Neural progenitor cell (in vitro differentiated cells): ENCODE measurements around the gene MAN2A1. TPM values are rescaled to one million over a fixed set of nuclear protein-coding genes. Genes with fewer than 3 reads are reported as not detected.

Source experiments
- DNase-seq: peaks from one replicate; pipeline ENCODE4 v3.0.0-alpha.2; 2016; ENCODE audit warnings: low spot score
- H2AFZ ChIP-seq: fragments of 200-600 bp; sonication (generic); replicated peaks from 2 replicates; pipeline ENCODE4 v1.6.1; 2016; ENCODE audit warnings: antibody characterized with exemption
- H3F3A ChIP-seq: fragments of 200-600 bp; sonication (generic); 2 replicates; pipeline ENCODE4 v1.6.1; 2016; ENCODE audit warnings: antibody characterized with exemption, low read depth
- H3K27ac ChIP-seq: fragments of 200-600 bp; sonication (generic); 2 replicates; pipeline ENCODE4 v1.5.1; 2016; ENCODE audit warnings: mild to moderate bottlenecking
- H3K27me3 ChIP-seq: fragments of 200-600 bp; sonication (generic); 2 replicates; pipeline ENCODE4 v1.6.1; 2016; ENCODE audit warnings: mild to moderate bottlenecking, moderate library complexity
- H3K36me3 ChIP-seq: fragments of 200-600 bp; sonication (generic); 2 replicates; pipeline ENCODE4 v1.5.1; 2016
- H3K4me1 ChIP-seq: fragments of 200-600 bp; sonication (generic); 2 replicates; pipeline ENCODE4 v1.6.1; 2016; ENCODE audit warnings: mixed run types
- H3K4me2 ChIP-seq: fragments of 200-600 bp; sonication (generic); 2 replicates; pipeline ENCODE4 v1.6.1; 2016
- H3K4me3 ChIP-seq: fragments of 200-600 bp; sonication (generic); 2 replicates; pipeline ENCODE4 v1.5.1; 2016
- H3K79me2 ChIP-seq: fragments of 200-600 bp; sonication (generic); 2 replicates; pipeline ENCODE4 v1.6.1; 2016; ENCODE audit warnings: low read depth
- H3K9ac ChIP-seq: fragments of 200-600 bp; sonication (generic); 2 replicates; pipeline ENCODE4 v1.6.1; 2016
- H3K9me3 ChIP-seq: fragments of 200-600 bp; sonication (generic); 2 replicates; pipeline ENCODE4 v1.5.1; 2016; ENCODE audit warnings: low read depth
- H4K20me1 ChIP-seq: fragments of 200-600 bp; sonication (generic); 2 replicates; pipeline ENCODE4 v1.6.1; 2016; ENCODE audit warnings: low read depth
- H3K27ac Mint-ChIP-seq: 3 replicates; pipeline ENCODE4 v1.8.0; 2021; ENCODE audit warnings: mixed read lengths
- H3K27me3 Mint-ChIP-seq: 2 replicates; pipeline ENCODE4 v1.8.0; 2022; ENCODE audit warnings: low read depth, mild to moderate bottlenecking, inconsistent platforms, moderate library complexity, mixed read lengths; ENCODE audit not compliant: insufficient read depth
- H3K36me3 Mint-ChIP-seq: 3 replicates; pipeline ENCODE4 v1.8.0; 2021; ENCODE audit warnings: mixed read lengths
- H3K4me1 Mint-ChIP-seq: 3 replicates; pipeline ENCODE4 v1.8.0; 2021; ENCODE audit warnings: mixed read lengths
- H3K4me3 Mint-ChIP-seq: 3 replicates; pipeline ENCODE4 v1.8.0; 2021; ENCODE audit warnings: mild to moderate bottlenecking, moderate library complexity, mixed read lengths
- H3K9me3 Mint-ChIP-seq: 3 replicates; pipeline ENCODE4 v1.8.0; 2020; ENCODE audit warnings: mixed read lengths
- EZH2 ChIP-seq: fragments of 200-600 bp; sonication (generic); IDR thresholded peaks from 2 replicates; pipeline ENCODE4 v1.6.1; 2017; ENCODE audit warnings: antibody characterized with exemption, mild to moderate bottlenecking, moderate library complexity
- EZH2phosphoT487 ChIP-seq: fragments of 200-600 bp; sonication (generic); IDR thresholded peaks from 2 replicates; pipeline ENCODE4 v1.6.1; 2017; ENCODE audit warnings: antibody characterized with exemption
- total RNA-seq: library from RNA; depleted of rRNA; stranded (reverse); fragments of >200 nt; gene quantifications from 2 replicates; pipeline ENCODE4 v1.2.3, GENCODE V29; 2015; ENCODE audit warnings: low replicate concordance
- TF ChIP-seq, protein P1 (sequence below): fragments of 200-600 bp; sonication (generic); IDR thresholded peaks from 2 replicates; pipeline ENCODE4 v1.5.1; 2017; ENCODE audit warnings: antibody characterized with exemption, mild to moderate bottlenecking

The MAN2A1 gene
- total RNA-seq, 1 donor from 2014 or later = 130 TPM

DNA sequence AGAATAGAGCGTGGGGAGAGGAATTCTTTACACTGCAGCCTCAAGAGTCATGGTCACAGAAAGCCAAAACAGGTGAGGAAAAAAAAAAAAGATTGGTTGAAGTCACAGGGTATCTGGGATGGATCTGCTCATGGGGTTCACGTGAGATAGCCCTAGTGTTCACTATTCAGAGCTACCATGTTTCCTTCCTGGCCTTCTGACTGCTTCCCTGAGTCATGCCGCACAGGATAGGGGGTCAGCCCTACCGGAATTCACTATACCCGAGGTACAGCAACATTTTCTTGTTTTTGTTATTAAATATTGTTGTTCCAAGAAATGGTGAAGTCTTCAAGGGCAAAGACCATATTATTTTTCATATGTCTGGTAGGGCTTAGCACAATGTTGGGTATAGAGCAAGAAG, 21.5 kb upstream of the MAN2A1 start:
- Histone ChIP-seq H3K4me3 (no peak overlapping the region), H2AFZ (no peak overlapping the region), H3K27me3 (no peaks in the 10 kb centered on the region), H3K36me3 (no peaks in the 10 kb centered on the region), H3K4me1 (no peaks in the 10 kb centered on the region), H3K9me3 (no peaks in the 10 kb centered on the region), H3K9ac (no peak overlapping the region), H3K4me2 (no peak overlapping the region), H3F3A (no peaks in the 10 kb centered on the region), H3K27ac (no peak overlapping the region), H4K20me1 (no peaks in the 10 kb centered on the region), H3K79me2 (no peaks in the 10 kb centered on the region)
- DNase-seq = no peak
- TF ChIP-seq, protein P1, sequence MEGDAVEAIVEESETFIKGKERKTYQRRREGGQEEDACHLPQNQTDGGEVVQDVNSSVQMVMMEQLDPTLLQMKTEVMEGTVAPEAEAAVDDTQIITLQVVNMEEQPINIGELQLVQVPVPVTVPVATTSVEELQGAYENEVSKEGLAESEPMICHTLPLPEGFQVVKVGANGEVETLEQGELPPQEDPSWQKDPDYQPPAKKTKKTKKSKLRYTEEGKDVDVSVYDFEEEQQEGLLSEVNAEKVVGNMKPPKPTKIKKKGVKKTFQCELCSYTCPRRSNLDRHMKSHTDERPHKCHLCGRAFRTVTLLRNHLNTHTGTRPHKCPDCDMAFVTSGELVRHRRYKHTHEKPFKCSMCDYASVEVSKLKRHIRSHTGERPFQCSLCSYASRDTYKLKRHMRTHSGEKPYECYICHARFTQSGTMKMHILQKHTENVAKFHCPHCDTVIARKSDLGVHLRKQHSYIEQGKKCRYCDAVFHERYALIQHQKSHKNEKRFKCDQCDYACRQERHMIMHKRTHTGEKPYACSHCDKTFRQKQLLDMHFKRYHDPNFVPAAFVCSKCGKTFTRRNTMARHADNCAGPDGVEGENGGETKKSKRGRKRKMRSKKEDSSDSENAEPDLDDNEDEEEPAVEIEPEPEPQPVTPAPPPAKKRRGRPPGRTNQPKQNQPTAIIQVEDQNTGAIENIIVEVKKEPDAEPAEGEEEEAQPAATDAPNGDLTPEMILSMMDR = no peak
- no peak for TF ChIP-seq EZH2
- no peak for TF ChIP-seq EZH2phosphoT487
- H3K9me3 Mint-ChIP-seq = no peaks in the 10 kb centered on the region
- H3K4me3 Mint-ChIP-seq = no peak overlapping the region
- no peaks in the 10 kb centered on the region for H3K36me3 Mint-ChIP-seq
- peaks cover 2% of the 10 kb centered on the region for H3K27me3 Mint-ChIP-seq
- H3K27ac Mint-ChIP-seq = no peak overlapping the region
- no peaks in the 10 kb centered on the region for H3K4me1 Mint-ChIP-seq

DNA sequence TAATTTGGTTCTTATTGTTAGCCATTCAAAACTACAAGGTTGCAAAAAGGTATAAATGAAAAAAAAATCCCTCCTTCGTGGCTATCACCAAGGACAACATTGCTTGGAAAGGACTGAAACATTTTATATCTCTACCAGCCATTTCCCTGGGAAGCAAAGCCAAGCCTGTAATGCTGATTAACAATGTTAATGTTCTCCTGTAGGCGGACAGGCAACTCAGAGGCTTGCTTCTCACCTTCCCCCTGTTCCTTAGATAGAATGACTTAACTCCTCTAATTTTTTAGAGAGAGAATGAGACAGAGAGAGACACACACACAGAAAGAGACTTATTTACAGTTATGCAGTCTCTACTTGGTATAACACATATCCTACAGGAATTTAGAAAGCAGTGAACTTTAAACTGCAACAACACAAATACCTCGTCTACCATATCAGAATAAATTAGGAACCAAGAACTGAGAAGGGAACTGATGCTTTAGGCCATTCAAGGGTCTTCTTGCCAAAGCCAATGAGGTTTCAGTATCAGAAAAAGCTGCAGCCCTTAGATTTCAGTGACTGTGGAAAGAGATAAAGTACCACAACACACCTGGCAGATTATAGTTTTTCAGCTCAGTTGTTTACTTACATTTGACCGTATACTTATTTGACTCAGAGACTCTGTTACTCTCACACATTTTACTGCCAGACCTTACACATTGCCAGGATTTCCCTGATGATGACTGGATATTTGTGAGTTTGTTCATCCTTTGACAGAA, 20.9 kb upstream of the MAN2A1 start:
- no peaks in the 10 kb centered on the region for H3K9me3 ChIP-seq
- H3K79me2 ChIP-seq = no peaks in the 10 kb centered on the region
- TF ChIP-seq EZH2phosphoT487 = no peak
- TF ChIP-seq, protein P1 = no peak

DNA sequence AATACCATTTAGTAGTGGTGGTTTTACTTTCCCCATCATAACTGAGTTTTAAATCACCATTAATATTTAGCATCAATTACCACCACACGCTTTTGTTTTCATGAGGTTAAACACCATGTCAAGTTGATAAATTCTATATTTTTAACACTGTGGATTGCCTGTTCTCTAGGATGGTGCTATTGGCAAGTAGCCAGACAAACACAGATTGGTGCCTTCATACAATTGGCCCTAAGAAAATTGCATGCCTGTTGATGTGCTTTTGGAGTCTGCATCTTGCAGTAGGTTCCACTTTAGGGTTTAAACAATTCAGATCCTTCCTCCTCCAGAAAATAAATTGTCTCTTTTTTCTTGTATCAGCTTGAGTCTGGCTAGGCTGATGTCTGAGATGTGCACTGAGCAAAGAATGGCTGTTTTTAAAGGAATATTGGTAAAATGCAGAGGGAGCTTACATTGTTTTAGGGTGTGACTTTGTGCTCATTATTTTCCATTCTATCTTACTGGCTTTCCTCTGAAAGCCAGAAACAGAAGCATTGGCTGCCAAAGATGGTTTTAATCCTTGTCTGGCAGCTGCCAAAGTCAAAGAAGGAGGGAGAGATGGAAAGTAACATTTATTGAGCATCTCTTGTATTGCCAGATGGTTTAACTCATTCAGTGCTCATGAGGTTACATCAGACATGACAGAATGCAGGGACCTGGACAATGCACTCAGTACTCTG, 19.6 kb upstream of the MAN2A1 start:
- Histone ChIP-seq H3K4me2 (no peak overlapping the region), H3K9ac (no peak overlapping the region), H3K9me3 (no peaks in the 10 kb centered on the region), H4K20me1 (no peaks in the 10 kb centered on the region), H3K27me3 (no peaks in the 10 kb centered on the region), H3F3A (no peaks in the 10 kb centered on the region), H3K36me3 (no peaks in the 10 kb centered on the region), H2AFZ (no peak overlapping the region), H3K4me3 (no peak overlapping the region), H3K27ac (no peak overlapping the region), H3K79me2 (no peaks in the 10 kb centered on the region), H3K4me1 (no peaks in the 10 kb centered on the region)
- no peaks in the 10 kb centered on the region for H3K4me1 Mint-ChIP-seq
- H3K9me3 Mint-ChIP-seq = no peaks in the 10 kb centered on the region
- H3K4me3 Mint-ChIP-seq = no peak overlapping the region
- H3K27me3 Mint-ChIP-seq = peaks cover 2% of the 10 kb centered on the region
- no peak overlapping the region for H3K27ac Mint-ChIP-seq
- no peak for DNase-seq
- TF ChIP-seq EZH2 (no peak), EZH2phosphoT487 (no peak)
- TF ChIP-seq, protein P1 = no peak
- H3K36me3 Mint-ChIP-seq = no peaks in the 10 kb centered on the region

More for the DNA sequence above, 20.9 kb upstream of the MAN2A1 start:
- no peak overlapping the region for H2AFZ ChIP-seq
- H3K4me2 ChIP-seq = no peak overlapping the region
- no peaks in the 10 kb centered on the region for H3F3A ChIP-seq
- no peak overlapping the region for H3K4me3 Mint-ChIP-seq
- no peaks in the 10 kb centered on the region for H4K20me1 ChIP-seq
- H3K9ac ChIP-seq = no peak overlapping the region
- no peaks in the 10 kb centered on the region for H3K36me3 Mint-ChIP-seq
- H3K4me1 ChIP-seq = no peaks in the 10 kb centered on the region
- H3K36me3 ChIP-seq = no peaks in the 10 kb centered on the region
- no peaks in the 10 kb centered on the region for H3K27me3 ChIP-seq
- no peak overlapping the region for H3K4me3 ChIP-seq
- H3K27ac ChIP-seq = no peak overlapping the region
- no peaks in the 10 kb centered on the region for H3K9me3 Mint-ChIP-seq
- H3K27ac Mint-ChIP-seq = no peak overlapping the region
- no peak for DNase-seq
- H3K4me1 Mint-ChIP-seq = no peaks in the 10 kb centered on the region
- H3K27me3 Mint-ChIP-seq = peaks cover 2% of the 10 kb centered on the region
